GM19372 (cell line): ENCODE results near the gene CALCOCO1.
A peak's percentile ranks its signal among the peaks of the same experiment; 100 is the strongest.

Source experiments
- ATAC-seq: cut with Tn5 transposase; IDR thresholded peaks from one replicate; pipeline ENCODE4 v1.9.1; 2021; ENCODE audit warnings: mild to moderate bottlenecking, low read depth, moderate library complexity; ENCODE audit not compliant: unreplicated experiment

The CALCOCO1 gene

GRCh38 chr12:53752192-53752601 is 24.9 kb upstream of the CALCOCO1 start:
- ATAC-seq: no peak

- ATAC-seq: no peak
Measured at GRCh38 chr12:53751336-53752191, 24.3 kb upstream of the CALCOCO1 start, which contains the start of gene CISTR. CISTR (minus strand) TSS chr12:53751979.

- ATAC-seq: no peak
Measured at GRCh38 chr12:53750812-53751335, 23.6 kb upstream of the CALCOCO1 start.

GRCh38 chr12:53749986-53750811 is 22.9 kb upstream of the CALCOCO1 start:
- no peak for ATAC-seq

- no peak for ATAC-seq
Measured at GRCh38 chr12:53748072-53748840, 21.0 kb upstream of the CALCOCO1 start.

GRCh38 chr12:53747095-53747494 is 19.8 kb upstream of the CALCOCO1 start:
- ATAC-seq: no peak

GRCh38 chr12:53746592-53747092 is 19.4 kb upstream of the CALCOCO1 start:
- ATAC-seq: peak; percentile 52

- no peak for ATAC-seq
Measured at GRCh38 chr12:53744751-53745150, 17.5 kb upstream of the CALCOCO1 start.

- ATAC-seq: no peak
Measured at GRCh38 chr12:53744130-53744441, 16.8 kb upstream of the CALCOCO1 start.

- no peak for ATAC-seq
Measured at GRCh38 chr12:53743266-53744129, 16.2 kb upstream of the CALCOCO1 start.

- ATAC-seq: no peak
Measured at GRCh38 chr12:53740130-53740491, 12.9 kb upstream of the CALCOCO1 start.

- no peak for ATAC-seq
Measured at GRCh38 chr12:53739214-53740129, 12.2 kb upstream of the CALCOCO1 start.

GRCh38 chr12:53738406-53739213 is 11.4 kb upstream of the CALCOCO1 start:
- no peak for ATAC-seq

GRCh38 chr12:53737951-53738405 is 10.7 kb upstream of the CALCOCO1 start:
- ATAC-seq: no peak

- no peak for ATAC-seq
Measured at GRCh38 chr12:53737093-53737808, 10.0 kb upstream of the CALCOCO1 start.

GRCh38 chr12:53736592-53736991 is 9.3 kb upstream of the CALCOCO1 start:
- no peak for ATAC-seq

GRCh38 chr12:53735556-53735955 is 8.3 kb upstream of the CALCOCO1 start:
- ATAC-seq: no peak
